ENCODE data around the gene ZNF469.

DNA sequence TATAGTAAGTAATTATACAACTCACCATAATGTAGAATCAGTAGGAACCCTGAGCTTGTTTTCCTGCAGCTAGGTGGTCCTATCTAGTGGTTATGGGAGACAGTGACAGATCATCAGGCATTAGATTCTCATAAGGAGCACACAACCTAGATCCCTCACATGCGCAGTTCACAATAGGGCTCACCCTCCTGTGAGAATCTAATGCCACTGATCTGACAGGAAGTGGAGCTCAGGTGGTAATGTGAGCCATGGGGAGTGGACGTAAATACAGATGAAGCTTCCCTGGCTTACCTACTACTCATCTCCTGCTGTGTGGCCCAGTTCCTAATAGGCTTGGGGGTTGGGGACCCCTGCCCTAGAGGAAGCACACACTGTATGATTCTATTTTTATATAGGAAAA is 21.8 kb upstream of the ZNF469 start:
- TF ChIP-seq CTCF (conservative IDR thresholded peaks at IDR 0.05; ENCODE audit: low read depth, low read length) (no peak), EZH2 (IDR thresholded peaks at IDR 0.05; ENCODE audit: borderline replicate concordance, low read depth, low read length, poor library complexity, severe bottlenecking) (no peak)

All from A673 (cell line).